Measurements from ENCODE around the gene SGCE.

Gene SGCE

DNA sequence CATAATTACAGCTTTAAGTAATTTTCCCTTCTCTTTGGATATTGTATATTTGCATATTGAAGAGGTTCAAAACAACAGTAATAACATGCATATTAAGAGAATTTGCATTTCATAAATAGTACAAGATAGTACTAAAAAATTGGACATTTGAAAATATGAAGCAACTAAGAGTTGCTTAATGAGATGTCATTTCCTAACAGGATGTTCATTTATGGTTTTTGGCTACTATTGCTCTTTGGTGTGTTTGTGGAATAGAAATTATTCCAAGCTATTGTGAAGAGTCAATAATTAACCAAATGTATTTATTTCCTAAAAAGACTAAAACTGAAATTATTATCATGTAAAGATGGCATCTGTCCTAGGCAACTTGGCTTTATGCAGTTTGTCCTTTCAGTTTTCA, 4.1 kb upstream of the SGCE start:
- Histone ChIP-seq H3K9me3 (peaks cover 39% of the 10 kb centered on the region), H3K36me3 (peaks cover 12% of the 10 kb centered on the region), H3K27ac (no peak overlapping the region), H3K9ac (no peak overlapping the region), H3K4me3 (no peak overlapping the region), H3K4me2 (no peak overlapping the region), H3K4me1 (peaks cover 11% of the 10 kb centered on the region), H4K20me1 (no peaks in the 10 kb centered on the region), H3K27me3 (peaks cover 5% of the 10 kb centered on the region)
- TF ChIP-seq Cebpa-rat (IDR thresholded peaks at IDR 0.05): no peak

DNA sequence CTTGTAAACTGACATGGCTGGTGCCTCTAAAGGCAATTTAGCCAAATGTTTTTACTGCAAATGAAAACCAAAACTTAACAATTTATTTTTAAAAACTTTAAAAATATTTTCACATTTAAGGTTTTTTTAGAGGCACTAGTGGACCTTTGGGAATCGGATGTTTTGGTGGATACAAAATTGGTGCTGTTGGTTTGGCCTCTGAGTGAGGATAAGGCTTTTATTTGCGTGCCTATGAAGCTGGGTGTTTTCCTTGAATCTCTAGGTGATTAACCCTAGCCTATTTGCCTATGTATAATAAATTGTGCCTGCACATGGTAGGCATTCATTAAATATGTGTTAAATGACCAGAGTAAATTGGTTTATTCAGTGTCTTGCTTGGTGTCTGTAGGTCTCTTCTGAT, 2.9 kb upstream of the SGCE start:
- H4K20me1 ChIP-seq: no peaks in the 10 kb centered on the region
- no peak overlapping the region for H3K27ac ChIP-seq
- peaks cover 22% of the 10 kb centered on the region for H3K4me1 ChIP-seq
- peaks cover 29% of the 10 kb centered on the region for H3K9me3 ChIP-seq
- H3K4me3 ChIP-seq: no peak overlapping the region
- H3K9ac ChIP-seq: no peak overlapping the region
- H3K4me2 ChIP-seq: no peak overlapping the region; the same call in 1 of the 2 replicates
- H3K36me3 ChIP-seq: peaks cover 4% of the 10 kb centered on the region; the same call in 1 of the 2 replicates
- peaks cover 9% of the 10 kb centered on the region for H3K27me3 ChIP-seq
- no peak for TF ChIP-seq Cebpa-rat (IDR thresholded peaks at IDR 0.05)

DNA sequence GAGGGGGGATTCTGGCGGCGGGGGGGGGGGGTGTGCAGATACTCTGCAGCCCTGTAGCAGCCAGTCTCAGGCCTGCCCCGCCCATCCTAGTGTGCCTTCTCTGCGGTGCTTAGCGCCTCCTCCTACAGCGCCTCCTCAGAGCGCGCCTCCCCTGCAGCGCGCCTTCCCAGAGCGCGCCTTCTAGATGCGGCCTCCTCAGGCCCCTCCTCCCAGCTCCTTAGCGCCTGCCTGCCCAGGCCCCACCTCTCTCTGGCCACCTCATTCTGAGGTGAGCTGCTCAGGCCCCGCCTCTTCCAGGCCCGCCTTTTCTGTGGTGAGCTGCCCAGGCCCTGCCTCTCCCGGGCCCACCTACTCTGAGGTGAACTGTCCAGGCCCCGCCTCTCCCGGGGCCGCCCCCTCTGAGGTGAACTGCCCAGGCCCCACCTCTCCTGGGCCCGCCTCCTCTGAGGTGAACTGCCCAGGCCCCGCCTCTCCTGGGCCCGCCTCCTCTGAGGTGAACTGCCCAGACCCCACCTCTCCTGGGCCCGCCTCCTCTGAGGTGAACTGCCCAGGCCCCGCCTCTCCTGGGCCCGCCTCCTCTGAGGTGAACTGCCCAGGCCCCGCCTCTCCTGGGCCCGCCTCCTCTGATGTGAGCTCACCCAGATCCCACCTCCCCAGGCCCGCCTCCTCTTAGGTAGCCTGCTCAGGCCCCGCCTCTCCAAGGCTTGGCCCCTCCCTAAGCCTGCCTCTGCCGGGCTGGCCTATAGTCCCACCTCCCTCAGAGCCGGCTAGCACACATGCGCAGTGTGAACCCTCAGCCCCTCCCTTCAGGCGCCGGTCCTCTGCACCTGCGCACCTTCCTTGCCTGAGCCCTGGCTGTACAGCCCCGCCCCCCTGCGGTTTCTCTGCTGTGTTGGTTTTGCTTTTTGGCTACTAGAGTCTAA, 2.1 kb upstream of the SGCE start:
- Histone ChIP-seq H3K4me1 (peaks cover 22% of the 10 kb centered on the region), H3K27ac (no peak overlapping the region), H3K27me3 (peaks cover 9% of the 10 kb centered on the region), H3K4me2 (no peak overlapping the region; the same call in 1 of the 2 replicates), H3K9me3 (peaks cover 23% of the 10 kb centered on the region), H3K4me3 (peak overlapping the region; percentile 72; the same call in 1 of the 2 replicates), H3K9ac (no peak overlapping the region), H3K36me3 (no peaks in the 10 kb centered on the region), H4K20me1 (no peaks in the 10 kb centered on the region)
- no peak for TF ChIP-seq Cebpa-rat (IDR thresholded peaks at IDR 0.05)

DNA sequence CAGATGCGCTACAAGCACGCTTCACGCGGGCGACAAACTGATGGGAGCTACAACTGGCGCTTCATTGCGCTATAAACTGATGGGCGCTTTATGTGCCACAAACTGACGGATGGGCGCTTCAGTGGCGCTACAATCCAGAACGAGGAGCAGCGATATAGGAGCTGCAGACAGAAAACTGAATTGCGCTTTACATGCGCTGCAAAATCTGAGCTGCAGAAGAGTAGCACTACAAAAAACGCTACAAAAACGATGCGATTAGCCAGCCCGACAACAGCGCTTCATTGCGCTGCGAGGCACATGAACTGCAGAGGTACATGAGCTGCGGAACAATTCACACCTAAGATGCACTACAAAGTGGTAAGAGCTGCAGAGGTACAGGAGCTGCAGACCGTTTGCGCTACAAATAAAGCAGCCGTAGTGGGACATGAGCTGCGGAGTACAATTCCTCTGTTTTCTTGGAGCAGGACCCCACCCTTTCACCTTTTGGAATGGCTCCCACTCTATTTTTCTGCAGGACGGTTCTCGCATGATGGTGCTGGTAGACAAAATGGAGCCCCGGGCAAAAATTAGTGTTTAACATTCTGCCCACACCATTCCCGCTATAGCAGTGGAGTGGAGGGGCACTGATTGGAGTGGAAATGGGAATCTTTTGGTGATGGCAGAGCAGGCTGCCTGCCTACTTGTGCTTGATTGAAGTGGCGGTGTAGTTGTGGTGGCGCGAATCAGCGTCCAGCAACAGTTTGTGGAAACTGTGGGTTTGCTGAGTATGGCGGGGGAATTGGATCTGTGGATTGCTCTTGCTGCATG, 1.2 kb upstream of the SGCE start:
- peaks cover 9% of the 10 kb centered on the region for H3K27me3 ChIP-seq
- no peak overlapping the region for H3K27ac ChIP-seq
- H3K9me3 ChIP-seq: peaks cover 23% of the 10 kb centered on the region
- peaks cover 13% of the 10 kb centered on the region for H3K4me1 ChIP-seq
- H3K36me3 ChIP-seq: no peaks in the 10 kb centered on the region
- H3K4me2 ChIP-seq: peak overlapping the region; percentile 84
- no peaks in the 10 kb centered on the region for H4K20me1 ChIP-seq
- peak overlapping the region; percentile 72 for H3K4me3 ChIP-seq
- H3K9ac ChIP-seq: peak overlapping the region; percentile 27; the same call in 1 of the 2 replicates
- TF ChIP-seq Cebpa-rat (IDR thresholded peaks at IDR 0.05): no peak

DNA sequence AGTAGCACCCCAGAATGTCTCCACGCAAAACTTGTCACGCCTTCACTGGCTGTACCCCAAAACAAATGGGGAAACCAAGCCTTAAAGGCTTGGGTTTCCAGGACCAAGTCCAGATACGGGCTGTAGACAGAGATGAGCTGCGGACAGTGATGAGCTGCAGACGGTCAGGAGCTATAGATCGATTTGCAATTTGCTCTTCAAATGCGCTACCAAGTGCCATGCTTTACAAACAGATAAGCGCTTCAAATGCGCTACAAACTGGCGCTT, 658 bp upstream of the SGCE start:
- peaks cover 9% of the 10 kb centered on the region for H3K27me3 ChIP-seq
- no peaks in the 10 kb centered on the region for H4K20me1 ChIP-seq
- H3K4me1 ChIP-seq: peaks cover 10% of the 10 kb centered on the region
- peak overlapping the region; percentile 84 for H3K4me2 ChIP-seq
- H3K27ac ChIP-seq: no peak overlapping the region
- H3K9ac ChIP-seq: peak overlapping the region; percentile 27; the same call in 1 of the 2 replicates
- H3K36me3 ChIP-seq: no peaks in the 10 kb centered on the region
- TF ChIP-seq Cebpa-rat (IDR thresholded peaks at IDR 0.05): no peak
- H3K4me3 ChIP-seq: peak overlapping the region; percentile 72
- peaks cover 23% of the 10 kb centered on the region for H3K9me3 ChIP-seq

DNA sequence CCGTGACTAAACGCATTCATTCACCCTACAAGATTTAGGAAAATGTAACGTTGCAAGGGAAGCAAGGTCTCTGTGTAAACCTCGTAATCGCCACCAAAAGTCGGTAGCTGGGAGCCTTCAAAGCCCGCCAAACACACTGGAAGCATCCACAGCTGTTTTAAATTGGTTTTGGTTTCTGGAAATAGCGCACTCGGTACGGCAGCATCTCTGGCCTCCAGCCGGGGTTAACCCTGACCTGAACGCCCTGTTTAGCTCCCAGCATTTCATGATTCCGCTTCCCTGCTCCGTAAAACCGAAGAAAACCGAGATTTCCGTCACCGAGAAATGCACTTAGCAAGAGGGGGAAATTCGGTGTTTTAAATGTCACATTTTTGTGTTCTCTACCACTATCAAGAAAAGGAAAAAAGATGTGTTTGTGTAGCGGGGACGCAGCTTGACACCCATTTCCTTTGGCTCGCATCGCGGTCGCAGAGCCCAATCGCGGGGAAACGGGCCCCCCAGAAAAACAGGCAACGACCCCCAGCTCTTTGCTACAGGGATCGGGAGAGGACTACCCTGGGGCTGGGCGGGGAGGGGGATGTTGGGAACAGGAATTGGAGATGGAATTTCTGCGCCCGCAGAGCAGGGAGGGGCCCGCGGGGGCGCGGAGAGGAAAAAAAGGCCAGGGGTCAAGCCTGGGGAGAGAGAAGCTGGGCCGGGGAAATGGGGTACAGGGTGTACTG, 646 bp downstream of the SGCE start:
- peaks cover 9% of the 10 kb centered on the region for H3K27me3 ChIP-seq
- peak overlapping the region; percentile 64; the same call in 1 of the 2 replicates for H3K27ac ChIP-seq
- 0 out of 2 replicates have a peak, but pooled peaks cover under 1% of the 10 kb centered on the region for H4K20me1 ChIP-seq
- H3K4me1 ChIP-seq: peaks cover 10% of the 10 kb centered on the region
- peak overlapping the region; percentile 72 for H3K4me3 ChIP-seq
- H3K9ac ChIP-seq: peak overlapping the region; percentile 74
- H3K36me3 ChIP-seq: no peaks in the 10 kb centered on the region
- peak overlapping the region; percentile 66 for H3K4me2 ChIP-seq
- H3K9me3 ChIP-seq: peaks cover 23% of the 10 kb centered on the region
- TF ChIP-seq Cebpa-rat (IDR thresholded peaks at IDR 0.05): no peak

DNA sequence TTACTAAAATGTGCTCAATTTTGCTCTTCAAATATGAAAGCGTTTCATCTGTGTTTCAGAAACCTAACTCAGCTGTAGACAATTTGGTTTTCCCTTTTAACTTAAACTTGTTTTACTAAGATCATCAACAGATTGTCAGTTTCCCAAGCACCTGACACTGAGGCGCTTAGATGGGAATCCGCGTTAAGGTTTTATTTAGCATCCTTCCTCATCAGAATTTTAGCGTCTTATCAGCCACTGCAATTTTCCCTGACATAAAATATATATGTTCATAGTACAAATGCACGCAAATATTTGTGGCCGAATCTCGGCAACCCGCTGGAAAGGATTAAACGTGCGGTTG, 1.2 kb downstream of the SGCE start:
- H3K4me2 ChIP-seq: peak overlapping the region; percentile 66
- peaks cover 23% of the 10 kb centered on the region for H3K9me3 ChIP-seq
- H3K27ac ChIP-seq: no peak overlapping the region
- no peaks in the 10 kb centered on the region for H3K36me3 ChIP-seq
- peak overlapping the region; percentile 74 for H3K9ac ChIP-seq
- peaks cover 9% of the 10 kb centered on the region for H3K27me3 ChIP-seq
- TF ChIP-seq Cebpa-rat (IDR thresholded peaks at IDR 0.05): no peak
- peak overlapping the region; percentile 72 for H3K4me3 ChIP-seq
- peaks cover 10% of the 10 kb centered on the region for H3K4me1 ChIP-seq
- H4K20me1 ChIP-seq: peaks cover 5% of the 10 kb centered on the region

DNA sequence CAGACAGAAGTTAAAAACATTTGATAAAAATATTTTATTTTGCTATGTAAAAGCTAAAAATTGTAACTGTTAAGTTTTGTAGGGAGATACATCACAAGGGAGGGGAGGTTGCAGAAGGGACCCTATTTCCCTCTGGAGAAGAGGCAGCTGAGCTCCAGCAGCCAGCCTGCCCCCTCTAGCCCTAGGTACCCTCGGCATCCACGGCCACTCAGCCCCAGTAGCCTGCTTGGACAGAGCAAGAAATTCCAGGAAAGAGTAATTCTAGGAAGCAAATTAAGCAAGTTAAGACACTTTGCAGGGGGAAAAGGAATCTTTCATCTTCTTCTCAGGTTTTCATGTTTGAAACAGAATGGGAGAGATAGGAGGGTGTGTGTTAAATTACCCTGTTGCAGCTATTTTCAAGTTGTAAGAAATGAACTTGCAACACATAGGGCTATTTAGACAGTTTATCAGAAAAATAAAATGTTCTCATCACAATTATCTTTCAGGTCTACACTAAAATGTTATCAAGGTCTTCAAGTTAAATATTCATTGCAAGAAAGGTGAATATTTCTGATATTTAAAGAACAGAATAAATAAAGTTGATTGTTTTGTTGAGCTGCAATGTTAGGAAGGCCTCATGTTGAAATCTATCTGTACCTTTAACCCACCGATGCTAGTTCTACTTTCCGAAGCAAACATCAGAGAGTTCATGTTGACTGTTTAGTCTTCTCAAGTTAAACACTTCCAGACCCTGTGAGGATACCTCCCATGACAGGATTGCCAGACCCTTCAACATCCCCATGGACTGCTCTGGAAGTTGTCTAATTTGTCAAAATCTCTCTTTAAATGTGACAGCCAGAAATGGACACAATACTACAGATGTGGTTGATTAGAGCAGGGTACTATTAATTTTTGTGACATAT, 5.5 kb downstream of the SGCE start:
- Histone ChIP-seq H3K36me3 (no peaks in the 10 kb centered on the region), H3K4me3 (no peak overlapping the region), H3K4me1 (peaks cover 10% of the 10 kb centered on the region), H3K4me2 (no peak overlapping the region), H3K27me3 (peaks cover 8% of the 10 kb centered on the region), H3K9ac (no peak overlapping the region), H3K9me3 (0 out of 2 replicates have a peak, but pooled peaks cover 3% of the 10 kb centered on the region), H3K27ac (no peak overlapping the region), H4K20me1 (peaks cover 10% of the 10 kb centered on the region)
- no peak for TF ChIP-seq Cebpa-rat (IDR thresholded peaks at IDR 0.05)

DNA sequence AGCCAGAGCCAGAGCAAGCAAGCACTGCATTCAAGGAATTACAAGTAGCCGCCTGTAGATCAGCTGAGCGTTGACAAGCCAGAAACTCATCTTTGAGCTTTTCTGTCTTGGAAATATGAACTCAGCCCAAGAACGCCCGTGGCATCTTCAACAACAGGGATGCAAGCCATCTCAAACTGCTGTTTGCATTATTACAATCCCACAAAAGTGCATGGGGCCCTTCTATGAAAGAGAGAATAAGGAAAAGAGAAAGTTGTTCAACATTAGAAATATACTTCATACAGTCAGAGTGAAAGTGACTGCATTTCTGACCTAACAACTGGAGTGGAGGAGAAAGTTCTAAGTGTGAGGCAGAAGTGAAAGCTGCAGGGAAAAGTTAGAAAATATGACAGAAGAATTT, 6.5 kb downstream of the SGCE start:
- Histone ChIP-seq H3K4me1 (peaks cover 6% of the 10 kb centered on the region), H3K9ac (no peak overlapping the region)

More for the DNA sequence above, 6.5 kb downstream of the SGCE start:
- H3K27ac ChIP-seq: no peak overlapping the region
- no peaks in the 10 kb centered on the region for H3K9me3 ChIP-seq
- no peak for TF ChIP-seq Cebpa-rat (IDR thresholded peaks at IDR 0.05)
- no peaks in the 10 kb centered on the region for H3K36me3 ChIP-seq
- no peak overlapping the region for H3K4me3 ChIP-seq
- peaks cover 10% of the 10 kb centered on the region for H4K20me1 ChIP-seq
- H3K27me3 ChIP-seq: no peaks in the 10 kb centered on the region
- no peak overlapping the region for H3K4me2 ChIP-seq
